GM19238 (cell line): ENCODE results near the gene MUC4.
"Not testable (repeated sequence)": the region's sequence is repeated elsewhere in the genome, so short reads cannot be mapped to it uniquely, and the experiment has no call there.

Experiments
- DNase-seq: peaks from one replicate; pipeline ENCODE4 v3.0.0; 2011; ENCODE audit warnings: low spot score; ENCODE audit not compliant: insufficient read length

MUC4 gene

DNA sequence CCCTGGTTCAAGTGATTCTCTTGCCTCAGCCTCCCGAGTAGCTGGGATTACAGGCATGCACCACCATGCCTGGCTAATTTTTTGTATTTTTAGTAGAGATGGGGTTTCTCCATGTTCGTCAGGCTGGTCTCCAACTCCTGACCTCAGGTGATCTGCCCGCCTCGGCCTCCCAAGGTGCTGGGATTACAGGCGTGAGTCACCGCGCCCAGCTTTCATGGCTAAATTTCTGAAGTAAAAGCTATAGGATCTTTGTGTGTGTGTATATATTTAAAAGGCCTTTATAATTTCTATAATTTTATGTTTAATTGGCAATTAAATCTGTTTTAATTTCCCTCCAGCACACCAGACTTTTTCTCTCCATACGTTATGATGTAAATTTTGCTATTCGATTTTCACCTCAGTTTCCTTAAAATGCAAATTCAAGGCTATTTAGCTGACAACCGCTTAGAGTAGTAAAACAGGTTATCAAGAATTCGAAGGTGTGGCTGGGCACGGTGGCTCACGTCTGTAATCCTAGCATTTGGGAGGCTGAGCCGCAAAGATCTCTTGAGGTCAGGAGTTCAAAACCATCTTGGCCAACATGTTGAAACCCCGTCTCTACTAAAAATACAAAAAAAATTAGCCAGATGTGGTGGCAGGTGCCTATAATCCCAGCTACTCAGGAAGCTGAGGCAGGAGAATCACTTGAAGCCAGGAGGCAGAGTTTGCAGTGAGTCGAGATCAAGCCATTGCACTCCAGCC lies 92.0 kb downstream of the MUC4 start:
- not testable (repeated sequence) for DNase-seq

DNA sequence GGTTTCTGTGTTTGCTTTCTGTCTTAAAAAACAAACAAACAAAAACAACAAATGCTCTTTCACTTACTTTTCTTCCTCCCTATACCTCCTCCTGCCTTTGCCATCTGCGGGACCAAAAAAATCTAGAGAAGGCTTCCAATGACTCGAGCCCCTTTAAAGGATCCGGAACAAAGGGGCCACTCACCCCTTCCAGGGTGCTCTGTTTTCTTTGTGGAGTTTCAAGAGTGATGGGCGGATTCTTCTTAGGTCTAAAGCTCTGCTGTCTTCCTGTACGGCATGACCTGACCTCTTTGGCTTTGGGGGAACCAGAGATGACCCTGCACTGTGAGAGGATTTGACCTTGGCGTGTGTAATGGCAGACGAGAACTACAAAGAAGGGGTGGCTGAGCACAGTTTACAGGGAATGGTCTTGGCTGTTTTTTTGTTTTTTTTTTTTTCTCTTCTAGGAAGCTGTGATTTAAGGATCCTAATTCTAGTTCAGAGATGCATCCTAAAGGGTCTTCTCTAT lies 93.2 kb downstream of the MUC4 start:
- no peak for DNase-seq

DNA sequence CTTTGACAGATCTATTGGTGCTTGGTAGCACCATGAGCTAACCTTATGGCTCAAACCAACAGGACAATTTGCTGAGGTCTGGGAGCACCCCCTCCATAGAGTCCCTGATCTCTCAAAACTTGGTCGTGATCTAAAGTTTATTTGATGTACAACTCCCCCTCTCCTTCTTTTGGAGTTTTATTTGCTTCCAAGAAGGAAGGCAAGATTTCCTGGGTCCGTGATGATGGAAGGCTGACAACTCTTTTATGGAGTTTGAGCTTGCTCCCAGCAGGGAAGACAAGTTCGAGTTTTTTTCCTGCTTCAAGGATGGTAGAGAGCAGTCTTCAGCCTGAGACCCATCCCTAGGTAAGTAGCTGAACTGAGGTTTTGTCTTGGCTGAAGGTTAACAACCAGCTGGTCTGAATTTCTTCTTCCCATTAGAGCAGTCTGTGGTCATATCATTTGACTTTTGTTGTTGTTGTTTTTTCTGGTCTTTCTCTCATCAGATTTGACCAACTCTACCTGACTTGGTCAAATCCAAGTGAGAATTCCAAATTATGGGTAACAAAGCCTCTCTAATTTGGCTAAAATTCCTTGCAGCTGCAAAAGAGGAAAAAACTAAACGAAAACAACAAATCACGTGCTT lies 93.8 kb downstream of the MUC4 start:
- no peak for DNase-seq

DNA sequence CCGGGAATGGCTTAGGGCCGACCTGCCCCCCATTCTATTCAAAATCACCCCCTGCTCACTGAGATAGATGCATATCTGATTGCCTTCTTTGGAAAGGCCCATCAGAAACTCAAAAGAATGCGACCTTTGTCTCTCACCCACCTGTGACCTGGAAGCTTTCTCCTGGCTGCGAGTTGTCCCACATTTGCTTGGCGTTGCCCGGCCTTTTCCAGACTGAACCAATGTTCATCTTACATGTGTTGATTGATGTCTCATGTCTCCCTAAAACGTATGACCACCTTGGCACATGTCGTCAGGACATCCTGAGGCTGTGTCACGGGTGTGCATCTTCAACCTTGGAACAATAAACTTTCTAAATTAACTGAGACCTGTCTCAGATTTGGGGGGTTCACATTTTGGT lies 94.3 kb downstream of the MUC4 start:
- no peak for DNase-seq

DNA sequence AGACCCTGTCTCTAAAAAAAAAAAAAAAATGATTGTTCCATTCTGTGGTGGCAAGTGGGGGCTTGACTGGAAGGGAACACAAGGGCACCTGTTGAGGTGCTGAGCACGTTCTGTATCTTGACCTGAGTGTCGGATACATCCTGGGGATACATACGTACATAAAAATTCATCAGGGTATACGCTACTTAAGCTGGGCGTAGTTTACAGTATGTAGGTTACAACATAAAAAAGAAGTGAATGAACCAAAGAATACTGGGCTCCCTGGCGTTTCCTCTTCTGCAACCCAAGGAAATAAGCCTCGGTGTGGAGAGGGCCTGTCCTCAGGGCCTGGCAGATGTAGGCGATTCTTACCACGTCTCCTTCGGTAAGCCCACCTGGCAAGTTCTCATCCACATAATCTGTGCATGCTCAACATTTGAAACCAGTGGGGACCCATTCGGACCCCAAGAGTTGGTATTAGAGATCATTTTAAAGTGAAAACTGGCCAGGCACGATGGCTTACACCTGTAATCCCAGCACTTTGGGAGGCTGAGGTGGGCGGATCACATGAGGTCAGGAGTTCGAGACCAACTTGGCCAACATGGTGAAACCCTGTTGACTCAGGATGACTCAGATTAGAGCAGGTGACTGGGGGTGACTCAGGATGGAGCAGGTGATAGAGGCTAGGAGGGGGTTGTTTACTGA lies 96.0 kb downstream of the MUC4 start:
- DNase-seq = no peak

DNA sequence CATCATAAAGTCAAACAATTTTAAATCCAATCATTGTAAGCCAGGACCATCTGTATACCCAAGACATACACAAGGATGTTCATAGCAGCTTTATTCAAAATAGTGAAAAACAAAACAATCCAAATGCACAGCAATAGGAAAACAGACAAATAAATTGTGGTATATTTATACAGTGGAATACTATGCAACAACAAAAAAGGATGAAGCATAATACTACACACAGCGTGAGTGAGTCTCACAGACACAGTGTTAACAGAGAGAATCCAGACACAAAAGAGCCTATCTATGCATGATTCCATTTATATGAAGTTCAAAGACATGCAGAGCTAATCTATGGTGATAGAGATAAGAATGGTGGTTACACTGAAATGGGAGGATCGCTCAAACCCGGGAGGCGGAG lies 96.6 kb downstream of the MUC4 start:
- no peak for DNase-seq

DNA sequence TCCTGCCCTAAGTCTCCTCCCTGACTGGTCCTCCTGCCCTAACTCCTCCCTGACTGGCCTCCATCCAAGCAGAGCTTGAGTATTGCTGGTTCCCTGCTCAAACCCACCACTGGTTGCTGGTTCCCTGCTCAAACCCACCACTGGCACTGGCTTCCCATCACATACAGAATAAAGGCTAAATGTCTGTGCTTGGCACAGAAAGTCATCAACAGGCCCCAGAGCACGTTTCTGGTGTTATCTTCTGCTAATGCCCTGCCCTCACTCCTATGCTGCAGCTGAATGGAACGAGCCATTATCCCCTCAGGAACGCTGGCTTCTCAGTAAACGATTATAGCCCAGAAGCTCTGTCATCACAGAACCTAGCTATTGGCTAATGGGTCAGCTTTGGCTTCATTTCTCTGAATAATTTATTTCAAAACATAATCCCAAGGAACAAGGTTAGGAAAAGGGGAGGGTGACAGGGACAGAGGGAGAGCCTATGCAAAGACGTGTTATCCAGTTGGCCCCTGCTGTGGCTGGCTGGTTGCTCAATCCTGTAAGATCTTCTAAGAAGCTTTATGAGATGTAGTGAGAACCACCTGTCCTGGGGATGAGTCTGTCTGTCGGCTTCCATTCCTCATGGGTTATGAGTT lies 97.2 kb downstream of the MUC4 start:
- DNase-seq = no peak

DNA sequence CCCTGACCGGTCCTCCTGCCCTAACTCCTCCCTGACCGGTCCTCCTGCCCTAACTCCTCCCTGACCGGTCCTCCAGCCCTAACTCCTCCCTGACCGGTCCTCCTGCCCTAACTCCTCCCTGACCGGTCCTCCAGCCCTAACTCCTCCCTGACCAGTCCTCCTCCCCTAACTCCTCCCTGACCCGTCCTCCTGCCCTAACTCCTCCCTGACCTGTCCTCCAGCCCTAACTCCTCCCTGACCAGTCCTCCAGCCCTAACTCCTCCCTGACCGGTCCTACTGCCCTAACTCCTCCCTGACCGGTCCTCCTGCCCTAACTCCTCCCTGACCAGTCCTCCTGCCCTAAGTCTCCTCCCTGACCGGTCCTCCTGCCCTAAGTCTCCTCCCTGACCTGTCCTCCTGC lies 98.6 kb downstream of the MUC4 start:
- DNase-seq = not testable (repeated sequence)

DNA sequence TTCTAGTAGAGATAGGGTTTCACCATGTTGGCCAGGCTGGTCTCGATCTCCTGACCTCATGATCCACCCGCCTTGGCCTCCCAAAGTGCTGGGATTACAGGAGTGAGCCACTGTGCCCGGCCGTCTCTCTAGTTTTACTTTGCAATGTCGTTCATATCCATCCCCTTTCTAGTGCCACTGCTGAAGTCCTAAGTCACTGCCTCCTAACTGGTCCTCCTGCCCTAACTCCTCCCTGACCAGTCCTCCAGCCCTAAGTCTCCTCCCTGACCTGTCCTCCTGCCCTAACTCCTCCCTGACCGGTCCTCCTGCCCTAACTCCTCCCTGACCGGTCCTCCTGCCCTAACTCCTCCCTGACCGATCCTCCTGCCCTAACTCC lies 99.2 kb downstream of the MUC4 start:
- DNase-seq = not testable (repeated sequence)

DNA sequence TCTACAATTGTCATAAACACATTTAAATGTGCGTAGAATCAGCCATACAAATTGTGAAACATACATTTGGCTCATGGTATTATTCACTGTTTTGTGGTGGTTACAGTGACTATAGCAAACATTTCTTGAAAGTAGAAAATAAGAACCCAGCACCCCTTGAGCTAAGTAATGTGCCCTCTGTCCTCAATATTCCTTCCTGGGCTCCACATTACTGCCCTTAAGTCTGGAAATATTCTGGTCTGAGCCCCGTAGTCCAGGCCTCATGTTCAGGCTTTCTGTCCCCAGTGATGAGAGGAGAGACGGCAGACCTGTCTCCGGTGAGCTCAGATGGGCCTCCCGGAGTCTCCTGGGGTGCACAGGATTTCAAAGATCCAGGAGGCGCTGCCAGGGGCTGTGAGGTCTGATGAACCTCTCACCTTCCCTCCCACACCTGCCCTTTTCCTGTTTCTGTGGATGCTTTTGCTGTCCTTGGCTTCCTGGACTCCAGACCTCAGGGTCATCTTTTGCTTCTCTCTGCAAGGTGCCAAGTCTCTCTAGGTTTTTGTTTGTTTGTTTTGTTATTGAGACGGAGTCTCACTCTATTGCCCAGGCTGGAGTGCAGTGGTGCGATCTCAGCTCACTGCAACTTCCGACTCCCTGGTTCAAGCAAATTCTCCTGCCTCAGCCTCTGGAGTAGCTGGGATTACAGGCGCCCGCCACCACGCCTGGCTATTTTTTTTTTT lies 99.8 kb downstream of the MUC4 start:
- DNase-seq = no peak

DNA sequence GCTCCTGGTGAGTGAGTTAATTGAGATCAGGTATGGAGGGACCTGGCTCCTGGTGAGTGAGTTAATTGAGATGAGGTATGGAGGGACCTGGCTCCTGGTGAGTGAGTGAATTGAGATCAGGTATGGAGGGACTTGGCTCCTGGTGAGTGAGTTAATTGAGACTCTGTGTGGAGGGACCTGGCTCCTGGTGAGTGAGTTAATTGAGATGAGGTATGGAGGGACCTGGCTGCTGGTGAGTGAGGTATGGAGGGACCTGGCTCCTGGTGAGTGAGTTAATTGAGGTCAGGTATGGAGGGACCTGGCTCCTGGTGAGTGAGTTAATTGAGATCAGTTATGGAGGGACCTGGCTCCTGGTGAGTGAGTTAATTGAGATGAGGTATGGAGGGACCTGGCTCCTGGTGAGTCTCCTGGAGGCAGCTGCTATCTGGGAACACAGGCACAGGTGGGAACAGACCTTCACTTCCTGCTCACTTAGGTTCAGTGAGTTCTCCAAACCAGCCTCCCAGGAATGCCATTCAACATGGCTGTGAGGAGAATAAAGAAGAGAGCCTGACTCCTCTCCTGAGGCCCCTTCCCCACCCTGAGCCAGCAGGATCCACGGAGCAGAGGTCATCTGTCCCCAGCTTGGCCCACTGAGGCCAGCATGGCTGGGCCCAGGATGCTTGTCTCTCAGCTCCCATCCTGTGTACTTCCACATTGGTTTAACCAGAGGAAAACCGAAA lies 100.5 kb downstream of the MUC4 start:
- not testable (repeated sequence) for DNase-seq

DNA sequence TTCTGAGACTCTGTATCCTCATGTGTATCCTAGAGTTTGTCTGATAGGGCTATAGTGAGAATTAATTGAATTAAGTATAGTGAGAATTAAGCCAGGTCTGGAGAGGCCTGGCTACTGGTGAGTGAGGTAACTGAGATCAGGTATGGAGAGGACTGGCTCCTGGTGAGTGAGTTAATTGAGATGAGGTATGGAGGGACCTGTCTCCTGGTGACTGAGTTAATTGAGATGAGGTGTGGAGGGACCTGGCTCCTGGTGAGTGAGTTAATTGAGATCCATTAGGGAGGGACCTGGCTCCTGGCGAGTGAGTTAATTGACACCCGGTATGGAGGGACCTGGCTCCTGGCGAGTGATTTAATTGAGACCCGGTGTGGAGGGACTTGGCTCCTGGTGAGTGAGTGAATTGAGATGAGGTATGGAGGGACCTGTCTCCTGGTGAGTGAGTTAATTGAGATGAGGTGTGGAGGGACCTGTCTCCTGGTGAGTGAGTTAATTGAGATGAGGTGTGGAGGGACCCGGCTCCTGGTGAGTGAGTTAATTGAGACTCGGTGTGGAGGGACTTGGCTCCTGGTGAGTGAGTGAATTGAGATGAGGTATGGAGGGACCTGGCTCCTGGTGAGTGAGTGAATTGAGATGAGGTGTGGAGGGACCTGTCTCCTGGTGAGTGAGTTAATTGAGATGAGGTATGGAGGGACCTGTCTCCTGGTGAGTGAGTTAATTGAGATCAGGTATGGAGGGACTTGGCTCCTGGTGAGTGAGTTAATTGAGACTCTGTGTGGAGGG lies 101.4 kb downstream of the MUC4 start:
- DNase-seq = not testable (repeated sequence)

DNA sequence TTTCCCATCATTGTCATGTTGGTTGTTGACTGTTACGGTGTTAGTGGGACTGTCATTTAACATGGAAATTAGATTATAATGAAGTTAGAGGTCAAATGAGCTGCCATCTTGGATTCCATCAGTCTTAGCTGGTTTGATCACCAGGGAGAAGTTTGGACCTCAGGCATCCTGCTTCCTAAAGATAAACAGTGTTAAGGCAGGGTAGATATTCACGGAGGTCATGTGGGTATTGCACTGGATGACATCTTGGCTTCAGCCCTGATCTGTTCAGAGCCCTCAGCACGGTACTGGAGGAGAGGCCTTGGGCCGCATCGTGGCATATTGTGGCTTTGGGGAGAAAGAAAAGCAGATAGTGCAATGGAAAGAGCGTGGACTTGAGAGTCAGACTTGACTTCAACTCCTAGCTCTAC lies 102.0 kb downstream of the MUC4 start:
- no peak for DNase-seq

DNA sequence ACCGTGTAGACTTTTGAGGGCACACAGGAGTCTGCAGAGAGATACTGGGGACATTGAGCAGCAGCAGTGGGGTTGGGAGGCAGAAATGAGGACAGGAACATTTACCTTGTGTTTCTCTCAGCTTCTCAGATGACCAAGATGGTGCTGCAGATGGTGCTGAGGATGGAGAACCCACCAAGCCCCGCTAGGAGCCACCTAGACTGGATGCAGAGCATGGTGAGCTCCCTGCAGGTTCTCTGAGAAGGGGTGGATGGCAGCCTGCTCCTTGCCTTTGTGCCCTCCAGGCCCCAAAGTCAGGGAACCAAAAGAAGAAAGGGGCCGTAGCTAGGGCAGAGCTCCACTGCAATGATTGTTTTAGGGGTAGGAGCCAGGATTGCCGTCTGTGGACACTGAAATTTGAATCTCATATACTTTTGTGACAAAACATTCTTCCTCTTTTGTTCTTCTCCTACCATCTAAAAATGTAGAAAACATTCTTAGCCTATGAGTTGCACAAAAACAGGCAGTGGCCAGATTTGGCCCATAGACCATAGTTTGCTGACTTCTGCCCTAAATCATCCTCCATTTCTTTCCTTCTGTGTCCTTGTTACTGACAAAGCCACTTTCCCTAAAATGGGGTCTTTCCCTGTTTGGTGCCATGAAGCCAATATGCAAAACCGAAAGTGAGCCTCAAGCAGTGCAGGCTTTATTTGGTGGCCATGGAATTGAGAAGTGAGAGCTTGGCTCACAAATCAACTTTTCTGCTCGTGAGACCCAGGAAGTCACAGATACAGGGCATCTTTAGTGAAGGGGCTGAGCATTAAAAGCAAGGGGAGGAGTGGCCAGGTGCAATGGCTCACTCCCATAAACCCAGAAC lies 102.9 kb downstream of the MUC4 start:
- no peak for DNase-seq

DNA sequence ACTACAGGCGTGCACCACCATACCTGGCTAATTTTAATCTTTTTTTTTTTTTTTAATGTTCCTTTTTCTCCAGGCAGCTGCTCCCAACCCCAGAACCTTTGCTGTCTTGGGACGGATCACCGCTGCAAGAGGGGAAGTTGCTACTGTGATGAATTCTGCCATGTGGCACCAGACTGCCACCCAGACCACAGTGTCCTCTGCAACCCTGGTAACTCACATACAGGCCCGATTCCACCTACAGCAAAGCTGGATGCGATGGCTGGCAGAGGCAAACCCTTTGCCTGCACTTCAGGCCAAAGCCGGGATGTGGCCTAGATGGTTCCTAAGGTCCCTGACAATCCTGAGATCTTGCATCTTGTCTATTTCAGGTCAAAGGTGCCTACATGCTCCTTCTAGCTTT lies 103.7 kb downstream of the MUC4 start:
- DNase-seq = no peak

DNA sequence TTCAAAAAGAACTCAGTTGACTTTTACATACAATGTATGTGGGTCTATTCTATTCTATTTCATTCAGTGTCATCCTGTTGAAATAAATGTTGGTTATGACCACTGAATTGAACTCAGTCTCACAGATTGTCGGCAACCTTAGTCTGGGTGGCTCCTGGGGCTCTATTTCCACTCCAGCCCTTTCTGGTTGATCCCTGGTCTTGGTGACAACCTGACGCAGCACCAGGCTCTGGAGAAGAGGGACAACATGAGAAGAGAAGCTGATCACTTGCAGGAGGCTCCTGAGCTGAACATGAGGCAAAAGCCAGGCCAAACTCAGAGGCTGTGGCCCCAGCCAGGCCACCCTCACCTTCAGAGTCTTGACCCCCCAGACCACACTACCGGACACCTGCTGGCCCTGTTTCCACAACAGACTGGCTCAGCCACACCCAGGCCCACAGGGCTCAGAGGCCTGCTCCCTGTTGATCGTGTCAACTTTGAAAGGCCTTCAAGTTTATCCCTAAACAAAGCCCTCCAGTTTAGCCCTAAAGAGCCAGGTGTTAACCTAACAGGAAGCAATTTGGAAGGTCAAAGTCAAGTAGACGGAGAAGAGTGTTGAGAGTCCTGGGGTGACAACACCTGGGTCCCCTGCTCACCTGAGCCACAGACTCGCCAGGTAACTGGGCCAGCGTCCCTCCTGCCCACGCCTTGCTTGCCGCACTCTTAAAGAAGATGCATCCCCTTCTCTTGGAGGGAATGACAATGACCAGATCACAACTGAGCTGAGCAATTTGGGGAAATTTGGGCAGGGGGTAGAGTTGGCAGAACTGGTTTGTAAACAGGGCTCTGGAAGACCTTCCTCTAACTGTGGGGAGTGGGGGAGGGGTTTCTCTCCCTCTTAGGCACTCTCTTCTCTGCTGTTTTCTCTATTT lies 106.4 kb downstream of the MUC4 start:
- DNase-seq = no peak

DNA sequence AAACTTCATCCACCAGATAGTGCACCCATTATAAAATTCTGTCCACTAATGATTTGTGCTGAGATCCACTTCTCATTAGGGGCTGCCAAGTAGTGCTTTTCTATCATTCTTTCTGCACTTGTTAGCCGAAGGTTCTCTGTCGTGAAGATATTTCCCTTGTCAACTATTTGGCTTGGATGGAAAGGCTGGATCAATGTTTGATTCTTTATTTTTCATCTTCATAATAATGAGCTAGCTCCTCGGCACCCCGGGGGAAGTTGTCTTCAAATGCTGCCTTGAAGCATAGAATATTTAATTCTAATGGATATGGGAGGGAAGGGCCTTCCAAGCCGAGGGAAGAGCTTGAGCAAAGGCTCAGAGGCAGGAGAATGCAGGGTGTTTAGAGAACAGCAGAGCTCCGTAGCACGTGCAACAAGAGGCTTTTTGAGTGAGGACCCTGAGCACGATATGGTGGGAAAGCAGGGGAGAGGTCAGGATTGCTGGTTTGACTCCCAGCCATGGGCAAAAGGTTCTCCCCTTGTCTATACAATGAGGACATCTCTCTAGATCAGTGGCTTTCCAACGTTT lies 107.2 kb downstream of the MUC4 start:
- no peak for DNase-seq

DNA sequence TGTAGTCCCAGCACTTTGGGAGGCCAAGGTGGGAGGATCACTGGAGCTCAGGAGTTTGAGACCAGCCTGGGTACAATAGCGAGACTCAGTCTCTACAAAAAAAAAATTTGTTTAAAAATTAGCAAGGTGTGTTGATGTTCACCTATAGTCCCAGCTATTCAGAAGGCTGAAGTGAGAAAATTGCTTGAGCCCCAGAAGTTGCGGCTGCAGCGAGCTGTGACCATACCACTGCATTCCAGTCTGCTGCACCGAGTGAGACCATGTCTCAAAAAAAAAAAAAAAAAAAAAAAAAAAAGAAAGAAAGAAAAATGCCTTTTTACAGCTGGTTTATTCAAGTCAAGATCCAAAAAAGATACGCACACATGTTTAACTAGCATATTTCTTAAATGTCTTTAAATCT lies 108.0 kb downstream of the MUC4 start:
- no peak for DNase-seq
